Kidney (tissue), 14 donors: ENCODE measurements around the gene ALCAM. TPM values are rescaled to one million over a fixed set of nuclear protein-coding genes. Genes with fewer than 3 reads are reported as not detected.
"Not testable (repeated sequence)": the region's sequence is repeated elsewhere in the genome, so short reads cannot be mapped to it uniquely, and the experiment has no call there.

Experiments used
- DNase-seq, 5 donors: peaks; one replicate each; pipeline ENCODE4 v3.0.0-alpha.2; 2013 to 2020
- FAIRE-seq: peaks from 2 replicates; lab custom pipeline; 2012; peaks lifted over from hg19 to GRCh38; lab: Jason Lieb, UNC
- H3K27ac ChIP-seq, 2 donors: one replicate each; pipeline ENCODE4 v1.7.0; 2013; ENCODE audit warnings: low read depth in 2 of 2, low read length in 2 of 2, inconsistent platforms in 1 of 2
- H3K27me3 ChIP-seq: one replicate; pipeline ENCODE4 v1.7.1; 2013; ENCODE audit warnings: low read length, inconsistent platforms; ENCODE audit not compliant: control insufficient read depth, insufficient read depth
- H3K36me3 ChIP-seq, 3 donors: one replicate each; pipeline versions ENCODE4 v1.7.0 to v1.7.1; 2013; ENCODE audit warnings: low read length in 3 of 3, control low read depth in 1 of 3, inconsistent platforms in 1 of 3; ENCODE audit not compliant: insufficient read depth in 3 of 3, control insufficient read depth in 2 of 3
- H3K4me1 ChIP-seq, 3 donors: one replicate each; pipeline versions ENCODE4 v1.7.0 to v1.7.1; 2013; ENCODE audit warnings: low read length in 3 of 3, inconsistent platforms in 1 of 3, low read depth in 1 of 3; ENCODE audit not compliant: control insufficient read depth in 2 of 3, insufficient read depth in 2 of 3
- H3K4me3 ChIP-seq, 3 donors: one replicate each; pipeline versions ENCODE4 v1.7.0 to v1.8.1; 2013; ENCODE audit warnings: low read length in 3 of 3, control low read depth in 1 of 3, inconsistent platforms in 1 of 3
- H3K9ac ChIP-seq, 3 donors: one replicate each; pipeline versions ENCODE4 v1.7.0 to v1.7.1; 2013; ENCODE audit warnings: low read length in 3 of 3, control low read depth in 1 of 3, inconsistent platforms in 1 of 3
- H3K9me3 ChIP-seq, 3 donors: one replicate each; pipeline versions ENCODE4 v1.7.0 to v1.7.1; 2013; ENCODE audit warnings: low read length in 3 of 3, control low read depth in 1 of 3, inconsistent platforms in 1 of 3; ENCODE audit not compliant: control insufficient read depth in 2 of 3, insufficient read depth in 1 of 3
- intact Hi-C: fragments of 100-400 bp; cut with DNase I; formaldehyde crosslinking; loops from one replicate; pipeline ENCODE4 v1.11.1; 2022
- polyA plus RNA-seq: library from polyadenylated mRNA; stranded (reverse); fragments of 350-450 nt; fragmentation: Illumina TruSeq; extraction: RNeasy Lipid Tissue Mini Kit (QIAGEN cat#74804); gene quantifications from one replicate; pipeline ENCODE4 v1.2.3, GENCODE V29; 2014; ENCODE audit warnings: low read depth, low replicate concordance; ENCODE audit not compliant: insufficient read depth
- total RNA-seq: library from RNA; stranded (reverse); fragmentation: NEBNext Ultra II Directional; extraction: Animal tissue kit (Norgen Biotek cat#: 25700); gene quantifications from one replicate; pipeline ENCODE4 v1.2.1, GENCODE V29; 2021
- TF ChIP-seq, protein P1 (sequence below): IDR thresholded peaks from 3 replicates; pipeline ENCODE4 v1.5.1; 2012; ENCODE audit warnings: mild to moderate bottlenecking, moderate library complexity, borderline replicate concordance; ENCODE audit not compliant: insufficient read depth; ENCODE audit errors: extremely low read depth
- donor health status: control.
- donor health status: control.
- donor health status: control.
- donor health status: control.
- donor health status: control.
- donor health status: DM: yes; HTN: yes; CAD: no.
- donor health status: Normal renal cell carcinoma (clear cell type).

The ALCAM gene
- total and polyA plus RNA-seq, 2 donors from 2014 or later: 15.1 to 36.4 TPM

DNA sequence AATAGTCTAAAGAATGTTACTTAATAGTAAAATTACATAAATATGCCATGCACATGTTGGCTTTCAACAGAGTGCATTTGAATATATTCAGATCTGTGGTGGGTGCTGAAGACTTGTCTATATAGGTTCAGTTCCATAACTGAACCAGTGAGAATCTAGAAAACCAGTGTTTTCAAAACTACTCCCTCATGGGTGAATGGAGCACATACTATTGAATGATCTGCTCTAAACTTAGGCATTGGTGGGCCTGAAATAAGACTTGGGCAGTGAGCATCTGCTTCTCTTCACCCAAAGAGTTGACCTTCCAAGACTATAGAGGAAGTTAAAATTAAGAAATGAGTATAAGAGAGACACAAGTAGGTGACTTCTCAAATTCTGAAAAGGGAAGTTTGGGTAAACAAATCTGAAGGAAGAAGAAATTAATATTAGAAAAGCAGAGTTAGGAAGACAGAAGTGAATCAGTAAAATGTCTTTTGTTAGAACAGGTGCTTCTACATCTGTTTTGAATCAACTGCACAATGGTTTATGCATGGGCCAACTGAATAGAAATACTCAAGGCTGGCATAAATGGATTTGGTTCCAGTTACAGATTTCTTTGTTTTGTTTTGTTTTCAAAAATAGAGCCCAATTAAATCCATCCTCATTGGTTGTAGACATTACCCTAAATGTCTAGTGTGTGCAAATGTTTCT lies 19.3 kb downstream of the ALCAM start:
- TF ChIP-seq, protein P1, sequence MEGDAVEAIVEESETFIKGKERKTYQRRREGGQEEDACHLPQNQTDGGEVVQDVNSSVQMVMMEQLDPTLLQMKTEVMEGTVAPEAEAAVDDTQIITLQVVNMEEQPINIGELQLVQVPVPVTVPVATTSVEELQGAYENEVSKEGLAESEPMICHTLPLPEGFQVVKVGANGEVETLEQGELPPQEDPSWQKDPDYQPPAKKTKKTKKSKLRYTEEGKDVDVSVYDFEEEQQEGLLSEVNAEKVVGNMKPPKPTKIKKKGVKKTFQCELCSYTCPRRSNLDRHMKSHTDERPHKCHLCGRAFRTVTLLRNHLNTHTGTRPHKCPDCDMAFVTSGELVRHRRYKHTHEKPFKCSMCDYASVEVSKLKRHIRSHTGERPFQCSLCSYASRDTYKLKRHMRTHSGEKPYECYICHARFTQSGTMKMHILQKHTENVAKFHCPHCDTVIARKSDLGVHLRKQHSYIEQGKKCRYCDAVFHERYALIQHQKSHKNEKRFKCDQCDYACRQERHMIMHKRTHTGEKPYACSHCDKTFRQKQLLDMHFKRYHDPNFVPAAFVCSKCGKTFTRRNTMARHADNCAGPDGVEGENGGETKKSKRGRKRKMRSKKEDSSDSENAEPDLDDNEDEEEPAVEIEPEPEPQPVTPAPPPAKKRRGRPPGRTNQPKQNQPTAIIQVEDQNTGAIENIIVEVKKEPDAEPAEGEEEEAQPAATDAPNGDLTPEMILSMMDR: no peak
- Histone ChIP-seq H3K27me3 (no peaks in the 10 kb centered on the region), H3K4me1 (no peaks in the 10 kb centered on the region), H3K9ac (no peak overlapping the region), H3K9me3 (peaks cover 0 to 4% (median 1%) of the 10 kb centered on the region in 3 donors), H3K4me3 (no peak overlapping the region), H3K36me3 (no peaks in the 10 kb centered on the region), H3K27ac (no peak overlapping the region)
- DNase-seq (no peak), FAIRE-seq (no peak)
- intact Hi-C loops: no loop called here

GRCh38 chr3:105387122-105387751 lies 20.5 kb downstream of the ALCAM start:
- Histone ChIP-seq H3K27ac (no peak overlapping the region), H3K9ac (no peak overlapping the region), H3K4me1 (no peaks in the 10 kb centered on the region), H3K4me3 (no peak overlapping the region), H3K27me3 (no peaks in the 10 kb centered on the region), H3K36me3 (no peaks in the 10 kb centered on the region), H3K9me3 (peaks cover 0 to 8% (median 1%) of the 10 kb centered on the region in 3 donors)
- intact Hi-C loops: no loop called here
- no peak for FAIRE-seq
- TF ChIP-seq, protein P1: no peak
- no peak for DNase-seq

DNA sequence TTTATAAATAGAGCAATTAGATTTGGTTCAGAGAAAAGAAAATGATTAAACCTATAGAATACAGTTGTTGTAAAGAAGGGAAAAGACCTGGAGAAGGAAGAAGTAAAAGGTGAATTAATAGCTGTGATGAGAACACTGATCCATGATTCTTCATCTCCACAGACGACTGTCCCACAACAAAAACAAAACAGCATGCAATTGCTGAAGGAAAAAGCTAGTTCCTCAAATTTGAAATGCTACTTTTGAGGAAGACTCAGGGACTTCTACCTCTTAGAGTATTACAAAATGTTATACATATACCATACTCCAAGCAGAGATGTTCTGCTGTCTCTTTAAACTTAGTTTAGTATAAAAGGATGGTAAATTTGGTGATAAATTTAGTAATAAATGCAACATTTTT lies 21.5 kb downstream of the ALCAM start:
- Histone ChIP-seq H3K9ac (no peak overlapping the region), H3K4me3 (no peak overlapping the region), H3K4me1 (no peaks in the 10 kb centered on the region), H3K9me3 (peaks cover 0 to 8% (median 1%) of the 10 kb centered on the region in 3 donors), H3K27ac (no peak overlapping the region), H3K36me3 (no peaks in the 10 kb centered on the region), H3K27me3 (no peaks in the 10 kb centered on the region)
- DNase-seq (no peak), FAIRE-seq (no peak)
- intact Hi-C loops: no loop called here
- TF ChIP-seq, protein P1: no peak

DNA sequence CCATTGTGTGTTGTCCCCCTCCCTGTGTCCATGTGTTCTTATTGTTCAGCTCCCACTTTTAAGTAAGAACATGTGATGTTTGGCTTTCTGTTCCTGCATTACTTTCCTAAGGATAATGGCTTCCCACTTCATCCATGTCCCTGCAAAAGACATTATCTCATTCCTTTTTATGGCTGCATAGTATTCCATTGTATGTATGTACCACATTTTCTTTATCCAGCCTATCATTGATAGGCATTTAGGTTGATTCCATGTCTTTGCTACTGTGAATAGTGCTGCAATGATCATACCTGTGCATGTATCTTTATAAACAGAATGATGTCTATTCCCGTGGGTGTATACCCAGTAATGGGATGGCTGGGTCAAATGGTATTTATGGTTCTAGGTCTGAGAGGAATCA lies 23.1 kb downstream of the ALCAM start:
- DNase-seq, intact Hi-C loops, H3K9me3 ChIP-seq, H3K4me1 ChIP-seq, H3K27ac ChIP-seq, H3K9ac ChIP-seq, H3K4me3 ChIP-seq, FAIRE-seq, H3K27me3 ChIP-seq, H3K36me3 ChIP-seq: not testable (repeated sequence)

DNA sequence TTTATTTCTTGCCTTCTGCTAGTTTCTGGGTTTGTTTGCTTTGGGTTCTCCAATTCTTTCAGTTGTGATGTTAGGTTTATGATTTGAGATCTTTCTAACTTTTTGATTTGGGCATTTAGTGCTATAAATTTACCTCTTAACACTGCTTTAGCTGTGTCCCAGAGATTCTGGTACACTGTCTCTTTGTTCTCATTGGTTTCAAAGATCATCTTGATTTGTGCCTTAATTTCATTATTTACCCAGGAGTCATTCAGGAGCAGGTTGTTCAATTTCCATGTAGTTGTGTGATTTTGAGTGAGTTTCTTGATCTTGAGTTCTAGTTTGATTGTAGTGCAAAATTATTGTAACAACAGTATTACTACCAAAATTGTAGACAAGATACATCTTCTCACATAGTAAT lies 25.9 kb downstream of the ALCAM start:
- H3K27me3 ChIP-seq, H3K4me1 ChIP-seq, H3K9me3 ChIP-seq, H3K9ac ChIP-seq, FAIRE-seq, intact Hi-C loops, H3K4me3 ChIP-seq, H3K27ac ChIP-seq, DNase-seq, H3K36me3 ChIP-seq: not testable (repeated sequence)
